ENCODE measurements around the gene PLOD1.
"Not testable (repeated sequence)": the region's sequence is repeated elsewhere in the genome, so short reads cannot be mapped to it uniquely, and the experiment has no call there.

PLOD1 gene

GRCh38 chr1:11934302-11935056 is at the start of gene PLOD1:
TSS of gene PLOD1 (plus strand) at chr1:11934717. CDS start at chr1:11934780, 63 bp downstream.
- DNase-seq (ENCODE audit: low read depth): peak; percentile 76

GRCh38 chr1:11885916-11886315 is 48.6 kb upstream of the PLOD1 start:
- no peak for DNase-seq (ENCODE audit: low read depth)

GRCh38 chr1:11886986-11887665 is 47.4 kb upstream of the PLOD1 start:
- no peak for DNase-seq (ENCODE audit: low read depth)

- DNase-seq (ENCODE audit: low read depth): no peak
These were observed 46.9 kb upstream of the PLOD1 start for GRCh38 chr1:11887666-11888007.

GRCh38 chr1:11888206-11888876 is 46.2 kb upstream of the PLOD1 start:
- DNase-seq (ENCODE audit: low read depth): no peak

- no peak for DNase-seq (ENCODE audit: low read depth)
These were observed 45.7 kb upstream of the PLOD1 start for GRCh38 chr1:11888877-11889208.

GRCh38 chr1:11891433-11892186 is 42.9 kb upstream of the PLOD1 start:
- DNase-seq (ENCODE audit: low read depth): no peak

- peak; percentile 32 for DNase-seq (ENCODE audit: low read depth)
These were observed 40.6 kb upstream of the PLOD1 start for GRCh38 chr1:11893907-11894251.

GRCh38 chr1:11894501-11894900 is 40.0 kb upstream of the PLOD1 start:
- not testable (repeated sequence) for DNase-seq (ENCODE audit: low read depth)

GRCh38 chr1:11898086-11898785 is 36.3 kb upstream of the PLOD1 start:
- DNase-seq (ENCODE audit: low read depth): no peak

GRCh38 chr1:11898831-11899467 is 35.6 kb upstream of the PLOD1 start:
- DNase-seq (ENCODE audit: low read depth): no peak

- not testable (repeated sequence) for DNase-seq (ENCODE audit: low read depth)
These were observed 33.1 kb upstream of the PLOD1 start for GRCh38 chr1:11901446-11901845.

- DNase-seq (ENCODE audit: low read depth): no peak
These were observed 31.3 kb upstream of the PLOD1 start for GRCh38 chr1:11903210-11903609.

GRCh38 chr1:11904156-11904555 is 30.4 kb upstream of the PLOD1 start:
- DNase-seq (ENCODE audit: low read depth): not testable (repeated sequence)

- DNase-seq (ENCODE audit: low read depth): no peak
These were observed 29.5 kb upstream of the PLOD1 start for GRCh38 chr1:11904978-11905377.

GRCh38 chr1:11906870-11907269 is 27.6 kb upstream of the PLOD1 start:
- no peak for DNase-seq (ENCODE audit: low read depth)

GRCh38 chr1:11907275-11908094 is 27.0 kb upstream of the PLOD1 start:
- DNase-seq (ENCODE audit: low read depth): peak; percentile 83

- DNase-seq (ENCODE audit: low read depth): peak; percentile 41
These were observed 26.3 kb upstream of the PLOD1 start for GRCh38 chr1:11908095-11908675.

- DNase-seq (ENCODE audit: low read depth): not testable (repeated sequence)
These were observed 23.6 kb upstream of the PLOD1 start for GRCh38 chr1:11910914-11911228.

- no peak for DNase-seq (ENCODE audit: low read depth)
These were observed 22.5 kb upstream of the PLOD1 start for GRCh38 chr1:11912000-11912399.
